ENCODE measurements around the gene FOXK2. TPM values are rescaled to one million over a fixed set of nuclear protein-coding genes. Genes with fewer than 3 reads are reported as not detected.

The FOXK2 gene
- total and polyA plus RNA-seq, 2 of the 8 experiments (the other 6 are each of a cell fraction or from before 2014, with no cell fraction given) = 34.7 to 64.9 TPM

GRCh38 chr17:82553210-82553930, 33.8 kb downstream of the FOXK2 start:
- H3K27ac ChIP-seq (ENCODE audit: low read depth, low read length) = peak overlapping the region; percentile 45; the same call in 1 of the 2 replicates

More at GRCh38 chr17:82553210-82553930, 33.8 kb downstream of the FOXK2 start:
- Histone ChIP-seq H3K36me3 (ENCODE audit: control insufficient read depth in 2 of 4, insufficient read depth in 4 of 4, low read length in 3 of 4) (no peaks in the 10 kb centered on the region), H3K4ac (replicated peaks; ENCODE audit: insufficient read length, low read depth, low read length) (no peak overlapping the region), H3K56ac (replicated peaks; ENCODE audit: insufficient read length, low read depth, low read length) (no peak overlapping the region), H3K9ac (replicated peaks in 1 of 4; ENCODE audit: extremely low read depth in 1 of 4, low read depth in 3 of 4, low read length in 3 of 4) (no peak overlapping the region), H3K4me2 (ENCODE audit: insufficient read depth in 1 of 2, low read depth in 2 of 2, low read length in 2 of 2) (peak overlapping the region; percentile 2 to 6; a peak in 1 of 4 replicates), H2BK120ac (replicated peaks; ENCODE audit: low read depth, low read length) (no peak overlapping the region), H2BK15ac (ENCODE audit: low read length) (no peak overlapping the region), H2AFZ (ENCODE audit: low read length) (no peak overlapping the region), H2AK5ac (ENCODE audit: low read depth, low read length) (no peak overlapping the region), H3K27me3 (replicated peaks in 1 of 4; ENCODE audit: control insufficient read depth in 3 of 4, extremely low read depth in 1 of 4, insufficient read depth in 3 of 4, low read length in 3 of 4) (no peaks in the 10 kb centered on the region), H4K8ac (ENCODE audit: extremely low read depth, insufficient read depth, low read length) (no peak overlapping the region), H4K91ac (replicated peaks; ENCODE audit: insufficient read length, low read length) (no peak overlapping the region), H3K23ac (ENCODE audit: insufficient read length) (no peak overlapping the region), H3K14ac (ENCODE audit: insufficient read length) (no peak overlapping the region), H2BK5ac (ENCODE audit: low read depth, low read length) (peak overlapping the region; percentile 40; the same call in 1 of the 2 replicates), H2BK12ac (ENCODE audit: low read depth, low read length) (no peak overlapping the region), H3K4me1 (replicated peaks in 1 of 4; ENCODE audit: control insufficient read depth in 3 of 4, insufficient read depth in 4 of 4, low read length in 3 of 4) (peaks cover 0 to 10% (median 6%) of the 10 kb centered on the region in 4 experiments; a peak in 5 of 7 replicates), H4K20me1 (replicated peaks in 1 of 2; ENCODE audit: control insufficient read depth in 1 of 2, insufficient read depth in 2 of 2, low read length in 2 of 2) (peaks cover 36 to 40% of the 10 kb centered on the region in 2 experiments), H3K18ac (ENCODE audit: extremely low read depth, low read length) (no peak overlapping the region), H3K23me2 (ENCODE audit: low read depth, low read length) (no peaks in the 10 kb centered on the region), H2BK20ac (ENCODE audit: low read length) (no peak overlapping the region), H4K5ac (ENCODE audit: insufficient read length, low read depth, low read length) (no peak overlapping the region), H3K79me1 (ENCODE audit: low read depth, low read length) (peaks cover 19% of the 10 kb centered on the region), H3K9me3 (ENCODE audit: insufficient read depth in 2 of 2, low read depth in 1 of 2, low read length in 1 of 2) (no peaks in the 10 kb centered on the region), H3K4me3 (ENCODE audit: extremely low read depth in 1 of 4, insufficient read depth in 2 of 4, low read depth in 3 of 4, low read length in 4 of 4) (no peak overlapping the region), H3K79me2 (ENCODE audit: control insufficient read depth in 1 of 2, insufficient read depth in 2 of 2, low read length in 2 of 2) (peaks cover 17 to 89% of the 10 kb centered on the region in 2 experiments)
- TF ChIP-seq USF2 (IDR thresholded peaks at IDR 0.05; ENCODE audit: low read length) = peak; percentile 34; the same call in 1 of the 2 replicates
- TF ChIP-seq HDAC6 (IDR thresholded peaks at IDR 0.05; ENCODE audit: low read depth, low read length) = no peak
- POLR2A ChIA-PET (ENCODE audit: partially characterized antibody) = interaction anchor here (0.6 to 1.4 kb wide), 2 partner anchors 59 to 852 kb away, joined by 4 to 6 read pairs; no protein-coding TSS in a partner anchor
- DNase-seq (ENCODE audit: low read depth in 1 of 2, low spot score in 2 of 2) = no peak
- FAIRE-seq = no peak
- 85% methylated on average over 18 of the region's 18 CpGs; no CpG with 5 or more reads in 1 of the 2 experiments for WGBS, 2 experiments (ENCODE audit: extremely low coverage in 1 of 2, insufficient coverage in 1 of 2, insufficient read length in 1 of 2, insufficient replicate concordance in 2 of 2, low coverage in 1 of 2, low lambda C conversion rate in 2 of 2, missing lambda C conversion rate in 1 of 2)
- CTCF ChIA-PET (ENCODE audit: partially characterized antibody) = interaction anchor here (0.5 to 3.0 kb wide), 36 partner anchors 10 to 507 kb away, joined by 3 to 40 read pairs (median 4); partner anchors contain the start of gene FOXK2
